Caco-2 (cell line): ENCODE data around the gene FOXD4L1. TPM values are rescaled to one million over a fixed set of nuclear protein-coding genes. Genes with fewer than 3 reads are reported as not detected.
"Not testable (repeated sequence)": the region's sequence is repeated elsewhere in the genome, so short reads cannot be mapped to it uniquely, and the experiment has no call there.

ENCODE experiments used
- Bru-seq: library from RNA; stranded (reverse); fragments of 400-500 nt; gene quantifications from one replicate; lab custom pipeline; 2021; lab: Mats Ljungman, UMichigan
- BruChase-seq, 2 experiments: library from RNA; stranded (reverse); fragments of 400-500 nt; gene quantifications; one replicate each; lab custom pipeline; 2021; lab: Mats Ljungman, UMichigan
- BruUV-seq: library from RNA; stranded (reverse); fragments of 400-500 nt; replicated peaks from 2 replicates; lab custom pipeline; 2021; lab: Mats Ljungman, UMichigan
- CTCF ChIA-PET: fragments of 300-600 bp; sonication (Branson Sonifier 250); formaldehyde crosslinking; loops from one replicate; lab custom pipeline; 2022; ENCODE audit warnings: antibody characterized with exemption; lab: Charles Lee
- POLR2A ChIA-PET: fragments of 300-600 bp; sonication (Branson Sonifier 250); formaldehyde crosslinking; loops from one replicate; lab custom pipeline; 2022; ENCODE audit warnings: antibody characterized with exemption; lab: Charles Lee
- DNase-seq, 2 experiments: peaks; one replicate each; pipeline versions ENCODE4 v3.0.0 to v3.0.0-alpha.2; 2020 to 2022
- H3K27me3 ChIP-seq: replicated peaks from 2 replicates; pipeline ENCODE4 v1.6.0; 2011; ENCODE audit warnings: low read length; ENCODE audit not compliant: control insufficient read depth, insufficient read depth
- H3K36me3 ChIP-seq: 2 replicates; pipeline ENCODE4 v1.5.1; 2011; ENCODE audit warnings: low read length; ENCODE audit not compliant: control insufficient read depth, insufficient read depth
- H3K4me1 ChIP-seq: fragments of 250-450 bp; sonication (Bioruptor Pico); 2 replicates; pipeline ENCODE4 v1.5.1; 2020; ENCODE audit warnings: mild to moderate bottlenecking
- H3K4me3 ChIP-seq: 2 replicates; pipeline ENCODE4 v1.5.1; 2011; ENCODE audit warnings: low read depth, mild to moderate bottlenecking, control low read depth, low read length
- H3K9me3 ChIP-seq: fragments of 250-450 bp; sonication (Bioruptor Pico); 2 replicates; pipeline ENCODE4 v1.5.1; 2020; ENCODE audit warnings: mild to moderate bottlenecking, moderate library complexity
- H3K27ac Mint-ChIP-seq: one replicate; pipeline ENCODE4 v1.8.0; 2022; ENCODE audit warnings: mixed read lengths; ENCODE audit not compliant: unreplicated experiment
- H3K27me3 Mint-ChIP-seq: one replicate; pipeline ENCODE4 v1.8.0; 2022; ENCODE audit warnings: mixed read lengths; ENCODE audit not compliant: insufficient read depth, unreplicated experiment
- H3K36me3 Mint-ChIP-seq: one replicate; pipeline ENCODE4 v1.8.0; 2022; ENCODE audit warnings: mild to moderate bottlenecking, mixed read lengths; ENCODE audit not compliant: insufficient read depth, unreplicated experiment
- H3K4me1 Mint-ChIP-seq: one replicate; pipeline ENCODE4 v1.8.0; 2022; ENCODE audit warnings: low read depth, mixed read lengths; ENCODE audit not compliant: unreplicated experiment
- H3K4me3 Mint-ChIP-seq: one replicate; pipeline ENCODE4 v1.8.0; 2022; ENCODE audit warnings: mild to moderate bottlenecking, moderate library complexity, mixed read lengths; ENCODE audit not compliant: unreplicated experiment
- H3K9me3 Mint-ChIP-seq: one replicate; pipeline ENCODE4 v1.8.0; 2022; ENCODE audit warnings: mixed read lengths; ENCODE audit not compliant: unreplicated experiment
- intact Hi-C: fragments of 100-400 bp; cut with micrococcal nuclease; formaldehyde crosslinking; loops from one replicate; pipeline ENCODE4 v1.10.0; 2022; ENCODE audit not compliant: unreplicated experiment
- long read RNA-seq: library from polyadenylated mRNA; stranded (forward); transcript quantifications from one replicate; pipeline ENCODE4 v2.0.0, GENCODE V29; 2022
- total RNA-seq: library from RNA; stranded (reverse); gene quantifications from 2 replicates; pipeline ENCODE4 v1.2.3, GENCODE V29; 2022

FOXD4L1 gene
- total RNA-seq (0.32 and 0.73 TPM in 2 replicates), Bru-seq, nascent RNA (percentile 45 among the genes with signal in this experiment), BruChase-seq, experiment 1, labeled RNA remaining after a 2-hour chase (percentile 39 among the genes with signal in this experiment), BruChase-seq, experiment 2, labeled RNA remaining after a 6-hour chase (percentile 47 among the genes with signal in this experiment)
- long read RNA-seq, result 0 reads

- H3K4me1 Mint-ChIP-seq, BruUV-seq, H3K27me3 ChIP-seq, POLR2A ChIA-PET, H3K9me3 ChIP-seq, H3K27ac Mint-ChIP-seq, H3K4me3 Mint-ChIP-seq, H3K4me3 ChIP-seq, intact Hi-C loops, H3K9me3 Mint-ChIP-seq, H3K4me1 ChIP-seq, H3K27me3 Mint-ChIP-seq, H3K36me3 ChIP-seq, DNase-seq, CTCF ChIA-PET: not testable (repeated sequence)
- peaks cover 16% of the 10 kb centered on the region for H3K36me3 Mint-ChIP-seq
These were observed at the start of gene FOXD4L1 for GRCh38 chr2:113498365-113498764. TSS of gene FOXD4L1 (plus strand) at chr2:113498665. CDS start at chr2:113499257, 592 bp downstream.

- H3K9me3 Mint-ChIP-seq, H3K36me3 Mint-ChIP-seq, H3K4me1 Mint-ChIP-seq, H3K4me1 ChIP-seq, DNase-seq, H3K4me3 ChIP-seq, POLR2A ChIA-PET, CTCF ChIA-PET, BruUV-seq, H3K27ac Mint-ChIP-seq, H3K4me3 Mint-ChIP-seq, H3K27me3 Mint-ChIP-seq, H3K36me3 ChIP-seq, intact Hi-C loops, H3K27me3 ChIP-seq, H3K9me3 ChIP-seq: not testable (repeated sequence)
These were observed 32.7 kb upstream of the FOXD4L1 start for GRCh38 chr2:113465770-113466169.

- DNase-seq, H3K9me3 ChIP-seq, H3K4me3 ChIP-seq, POLR2A ChIA-PET, H3K27me3 Mint-ChIP-seq, H3K4me3 Mint-ChIP-seq, H3K27ac Mint-ChIP-seq, H3K9me3 Mint-ChIP-seq, H3K4me1 ChIP-seq, CTCF ChIA-PET, BruUV-seq, H3K36me3 Mint-ChIP-seq, H3K36me3 ChIP-seq, H3K27me3 ChIP-seq, intact Hi-C loops, H3K4me1 Mint-ChIP-seq: not testable (repeated sequence)
These were observed 21.6 kb upstream of the FOXD4L1 start for GRCh38 chr2:113476688-113477368.

DNA sequence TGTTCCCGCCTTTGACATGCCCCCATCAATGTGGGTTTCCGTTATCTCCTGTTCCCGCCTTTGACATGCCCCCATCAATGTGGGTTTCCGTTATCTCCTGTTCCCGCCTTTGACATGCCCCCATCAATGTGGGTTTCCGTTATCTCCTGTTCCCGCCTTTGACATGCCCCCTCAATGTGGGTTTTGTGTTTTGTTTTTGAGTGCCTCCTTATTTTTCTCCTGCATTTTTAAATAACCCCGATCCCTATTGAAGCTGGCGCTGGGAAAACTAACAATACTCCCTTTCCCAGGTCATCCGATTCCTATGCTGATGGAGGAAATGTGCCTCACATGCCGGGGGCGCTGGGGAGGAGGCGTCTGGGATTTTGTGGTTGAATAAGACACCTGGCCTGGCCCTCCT lies 1.9 kb upstream of the FOXD4L1 start:
- H3K27me3 ChIP-seq, POLR2A ChIA-PET, DNase-seq, BruUV-seq, CTCF ChIA-PET, H3K36me3 ChIP-seq, H3K4me3 ChIP-seq, H3K4me1 ChIP-seq, intact Hi-C loops, H3K4me3 Mint-ChIP-seq, H3K4me1 Mint-ChIP-seq, H3K9me3 Mint-ChIP-seq, H3K27ac Mint-ChIP-seq, H3K27me3 Mint-ChIP-seq, H3K9me3 ChIP-seq: not testable (repeated sequence)
- peaks cover 16% of the 10 kb centered on the region for H3K36me3 Mint-ChIP-seq

DNA sequence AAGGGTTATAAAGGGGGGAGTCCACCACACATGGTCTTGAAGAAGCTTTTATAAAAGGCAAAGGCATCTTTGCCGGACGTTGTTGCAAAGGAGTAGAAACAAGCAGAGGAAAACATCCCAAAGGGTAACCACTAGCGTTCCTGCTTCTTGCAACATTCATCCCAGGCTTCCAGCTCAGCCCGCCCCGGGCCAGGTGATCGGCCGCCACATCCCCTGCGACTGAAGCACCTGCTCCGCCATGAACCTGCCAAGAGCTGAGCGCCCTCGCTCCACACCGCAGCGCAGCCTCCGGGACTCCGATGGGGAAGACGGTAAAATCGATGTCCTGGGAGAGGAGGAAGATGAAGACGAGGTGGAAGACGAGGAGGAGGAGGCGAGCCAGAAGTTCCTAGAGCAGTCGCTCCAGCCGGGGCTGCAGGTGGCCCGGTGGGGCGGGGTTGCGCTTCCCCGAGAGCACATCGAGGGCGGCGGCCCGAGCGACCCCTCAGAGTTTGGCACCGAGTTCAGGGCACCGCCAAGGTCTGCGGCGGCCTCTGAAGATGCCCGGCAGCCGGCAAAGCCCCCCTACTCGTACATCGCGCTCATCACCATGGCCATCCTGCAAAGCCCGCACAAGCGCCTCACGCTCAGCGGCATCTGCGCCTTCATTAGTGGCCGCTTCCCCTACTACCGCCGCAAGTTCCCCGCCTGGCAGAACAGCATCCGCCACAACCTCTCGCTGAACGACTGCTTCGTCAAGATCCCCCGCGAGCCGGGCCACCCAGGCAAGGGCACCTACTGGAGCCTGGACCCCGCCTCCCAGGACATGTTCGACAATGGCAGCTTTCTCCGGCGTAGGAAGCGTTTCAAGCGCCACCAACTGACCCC lies 787 bp downstream of the FOXD4L1 start:
- POLR2A ChIA-PET, result not testable (repeated sequence)

GRCh38 chr2:113499886-113500722 lies 1.6 kb downstream of the FOXD4L1 start:
- CTCF ChIA-PET, H3K4me3 Mint-ChIP-seq, H3K27ac Mint-ChIP-seq, intact Hi-C loops, H3K4me1 Mint-ChIP-seq, H3K36me3 ChIP-seq, H3K9me3 Mint-ChIP-seq, BruUV-seq, H3K4me3 ChIP-seq, H3K27me3 Mint-ChIP-seq, H3K4me1 ChIP-seq, POLR2A ChIA-PET, H3K27me3 ChIP-seq, DNase-seq, H3K9me3 ChIP-seq: not testable (repeated sequence)
- H3K36me3 Mint-ChIP-seq, result peaks cover 16% of the 10 kb centered on the region

More for the DNA sequence above, 787 bp downstream of the FOXD4L1 start:
- H3K4me3 ChIP-seq, CTCF ChIA-PET, H3K36me3 ChIP-seq, H3K4me1 Mint-ChIP-seq, DNase-seq, H3K27me3 Mint-ChIP-seq, BruUV-seq, H3K27ac Mint-ChIP-seq, intact Hi-C loops, H3K9me3 ChIP-seq, H3K4me1 ChIP-seq, H3K4me3 Mint-ChIP-seq, H3K27me3 ChIP-seq, H3K9me3 Mint-ChIP-seq: not testable (repeated sequence)
- peaks cover 16% of the 10 kb centered on the region for H3K36me3 Mint-ChIP-seq
